Measurements from ENCODE around the gene HS1BP3. TPM values are rescaled to one million over a fixed set of nuclear protein-coding genes. Genes with fewer than 3 reads are reported as not detected.

The HS1BP3 gene
- total and polyA plus RNA-seq, 9 of the 15 experiments (the other 6 are each of a cell fraction or from before 2014, with no cell fraction given): 0.41 to 8.3 (median 5.9) TPM

GRCh38 chr2:20615466-20616241 is 35.2 kb downstream of the HS1BP3 start:
- Histone ChIP-seq H3K9me3 (replicated peaks; ENCODE audit: control insufficient read depth, insufficient read depth, low read depth, low read length) (no peaks in the 10 kb centered on the region), H2AFZ (ENCODE audit: low read depth, low read length) (no peak overlapping the region), H3K9ac (ENCODE audit: insufficient read depth in 1 of 2, low read depth in 2 of 2, low read length in 2 of 2) (no peak overlapping the region), H4K20me1 (replicated peaks; ENCODE audit: control insufficient read depth, insufficient read depth, low read length) (no peaks in the 10 kb centered on the region), H3K4me1 (replicated peaks in 1 of 2; ENCODE audit: control insufficient read depth in 2 of 2, insufficient read depth in 2 of 2, low read length in 2 of 2) (peaks cover 28 to 34% of the 10 kb centered on the region in 2 experiments), H3K9me1 (ENCODE audit: control insufficient read depth, insufficient read depth, low read length) (no peaks in the 10 kb centered on the region), H3K36me3 (ENCODE audit: control insufficient read depth, insufficient read depth, low read length) (no peaks in the 10 kb centered on the region), H3K4me3 (no peak overlapping the region), H3K79me2 (ENCODE audit: control insufficient read depth, insufficient read depth, low read length) (no peaks in the 10 kb centered on the region), H3K27me3 (ENCODE audit: control insufficient read depth in 2 of 2, insufficient read depth in 2 of 2, low read length in 2 of 2) (no peaks in the 10 kb centered on the region), H3K27ac (ENCODE audit: extremely low read depth, low read depth, low read length) (no peak overlapping the region), H3K4me2 (ENCODE audit: insufficient read depth, low read length) (no peak overlapping the region)
- FAIRE-seq: no peak
- no peak for DNase-seq (ENCODE audit: extremely low read depth in 1 of 4, low spot score in 3 of 4)
- 36% methylated on average over 9 of the region's 9 CpGs for WGBS (ENCODE audit: insufficient coverage, low coverage, missing lambda C conversion rate)
- no peak for ATAC-seq
- in situ Hi-C loops (cut with MboI) (no loop called here), intact Hi-C loops (cut with micrococcal nuclease) (no loop called here)
- POLR2A ChIA-PET: interaction anchor here (0.7 to 1.1 kb wide), 2 partner anchors 176 to 287 kb away, joined by 3 to 4 read pairs; no protein-coding TSS in a partner anchor
- CTCF ChIA-PET (ENCODE audit: low intra/inter-chr PET ratio): interaction anchor here (0.5 kb wide), 1 partner anchor 13 kb away, joined by 3 read pairs; no protein-coding TSS in a partner anchor
- BruUV-seq (replicated peaks): no TSS peak
- no peak for TF ChIP-seq BRCA1 (IDR thresholded peaks at IDR 0.05)
- no peak for TF ChIP-seq BRCA1 (CRISPR knock-in tag; IDR thresholded peaks at IDR 0.05)
- no peak for TF ChIP-seq ZNF764 (CRISPR knock-in tag; IDR thresholded peaks at IDR 0.05; ENCODE audit: low read depth)
- no peak for TF ChIP-seq SAFB (IDR thresholded peaks at IDR 0.05; ENCODE audit: borderline replicate concordance, low read depth, low read length)
- no peak for TF ChIP-seq ZNF444 (CRISPR knock-in tag; IDR thresholded peaks at IDR 0.05)
- no peak for TF ChIP-seq ATF3 (IDR thresholded peaks at IDR 0.05)
- TF ChIP-seq ATF3 (CRISPR knock-in tag; conservative IDR thresholded peaks at IDR 0.05): no peak
- no peak for TF ChIP-seq ZKSCAN1 (IDR thresholded peaks at IDR 0.05; ENCODE audit: low read depth, low read length)
- no peak for TF ChIP-seq PHB (CRISPR knock-in tag; IDR thresholded peaks at IDR 0.05)
- no peak for TF ChIP-seq MYC (IDR thresholded peaks at IDR 0.05; ENCODE audit: low read depth, low read length)
- TF ChIP-seq MYC (CRISPR knock-in tag; IDR thresholded peaks at IDR 0.05; ENCODE audit: borderline replicate concordance, low read depth): no peak
- no peak for TF ChIP-seq CREB3L1 (IDR thresholded peaks at IDR 0.05; ENCODE audit: borderline replicate concordance, low read depth)
- TF ChIP-seq CHCHD3 (CRISPR knock-in tag; IDR thresholded peaks at IDR 0.05): no peak
- no peak for TF ChIP-seq ZNF324 (CRISPR knock-in tag; IDR thresholded peaks at IDR 0.05)
- TF ChIP-seq GMEB1 (CRISPR knock-in tag; IDR thresholded peaks at IDR 0.05): no peak
- TF ChIP-seq ZNF316 (IDR thresholded peaks at IDR 0.05): no peak
